Measurements from ENCODE around the gene SEL1L3.
"Not testable (repeated sequence)": the region's sequence is repeated elsewhere in the genome, so short reads cannot be mapped to it uniquely, and the experiment has no call there.

Gene SEL1L3

DNA sequence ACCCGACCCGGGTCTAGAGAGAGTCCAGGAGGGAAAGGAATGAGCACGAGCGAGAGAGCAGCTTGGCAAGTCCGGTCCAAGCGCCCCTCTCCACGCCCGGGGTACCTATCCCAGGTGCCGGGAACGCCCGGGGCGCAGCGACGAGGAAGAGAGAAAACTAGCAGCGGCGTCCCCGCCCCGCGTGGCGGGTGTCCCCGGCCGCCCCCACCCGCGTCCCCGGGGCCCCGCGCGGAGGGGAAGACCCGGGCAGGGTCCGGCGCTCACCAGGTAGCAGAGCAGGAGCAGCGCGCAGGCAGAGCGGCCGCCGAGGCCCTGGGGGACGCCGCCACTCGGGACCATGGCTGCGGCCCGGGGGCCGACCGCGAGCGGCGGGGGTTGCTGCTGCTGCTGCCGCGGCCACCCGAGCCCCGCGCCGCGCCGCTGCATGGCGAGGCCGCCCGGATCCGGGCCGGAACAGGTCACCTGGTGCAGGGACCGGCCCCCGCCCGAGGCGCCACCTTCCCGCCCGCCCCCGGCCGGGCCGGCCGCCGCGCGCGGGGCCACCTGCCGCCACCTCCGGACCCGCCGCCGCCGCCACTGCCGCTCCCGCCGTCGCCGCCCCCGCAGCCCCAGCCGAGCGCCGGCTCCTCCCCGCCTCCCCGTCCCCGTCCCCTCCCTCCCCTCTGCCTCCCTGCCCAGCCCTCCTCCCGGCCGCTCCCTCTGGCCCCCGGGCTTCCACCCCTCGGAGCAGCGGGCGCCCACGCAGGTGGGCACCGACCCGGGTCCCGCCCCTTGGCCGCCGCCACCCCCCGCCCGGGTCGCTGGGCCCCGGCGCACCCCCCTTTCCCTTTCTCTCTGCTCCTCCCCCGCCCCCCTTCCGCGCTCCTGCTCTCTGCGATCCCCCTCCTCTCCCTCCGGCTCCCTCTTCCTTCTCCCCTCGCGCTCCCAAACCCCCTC, at the start of gene SEL1L3:
Gene SEL1L3 (minus strand): TSS at position 578 of the 936 bp plus-strand sequence. CDS start 152 bp downstream, at position 426.
- Mint-ChIP-seq H3K27me3 (no peaks in the 10 kb centered on the region), H3K9me3 (no peaks in the 10 kb centered on the region), H3K27ac (peak within 1 kb of the TSS; percentile 94), H3K4me3 (peak within 1 kb of the TSS; percentile 98), H3K36me3 (peaks cover 30% of the 10 kb centered on the region), H3K4me1 (peaks cover 68% of the 10 kb centered on the region)
- peak; percentile 85 for ATAC-seq

DNA sequence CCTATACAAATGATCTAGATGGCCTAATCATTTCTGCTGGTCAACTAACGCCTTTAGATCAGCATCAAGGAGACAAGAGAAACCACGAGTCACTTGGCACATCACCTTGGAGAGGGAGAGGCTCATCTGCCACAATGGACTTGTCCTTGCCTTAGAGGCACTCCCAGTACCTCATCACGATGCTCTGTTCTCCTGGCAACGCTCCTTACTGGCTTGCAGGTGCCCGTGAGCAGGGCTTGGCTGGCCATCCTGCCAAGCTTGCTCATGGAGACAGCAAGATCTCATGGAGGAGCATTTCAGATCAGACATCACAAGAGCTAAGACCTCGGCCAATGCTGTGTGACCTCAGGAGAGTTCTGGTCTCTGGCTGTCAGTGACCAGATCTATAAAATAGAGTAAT, 48.6 kb upstream of the SEL1L3 start:
- Mint-ChIP-seq H3K27me3 (no peaks in the 10 kb centered on the region), H3K36me3 (peaks cover 18% of the 10 kb centered on the region), H3K27ac (no peak overlapping the region), H3K4me1 (peaks cover 52% of the 10 kb centered on the region), H3K9me3 (peaks cover 6% of the 10 kb centered on the region), H3K4me3 (no peak overlapping the region)
- ATAC-seq = no peak

DNA sequence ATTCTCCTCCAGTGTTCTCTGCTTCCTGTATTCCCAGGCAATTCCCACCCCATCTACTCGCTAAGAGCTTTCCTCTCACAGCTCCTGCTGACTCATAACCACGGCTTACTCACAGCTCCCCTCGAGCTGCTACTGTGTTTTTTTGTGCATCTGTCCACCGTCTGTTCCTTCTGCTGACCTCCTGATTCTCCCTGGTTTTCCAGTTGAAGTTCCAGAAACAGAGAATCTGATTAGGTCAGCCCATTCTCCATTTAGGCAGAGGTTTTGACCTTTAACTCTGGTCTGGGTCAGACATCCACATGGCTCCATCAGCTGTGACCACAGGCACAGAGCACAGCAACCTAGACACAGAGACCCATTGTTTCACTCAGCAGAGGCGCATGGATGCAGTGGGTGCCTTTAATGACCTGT, 45.7 kb upstream of the SEL1L3 start:
- Mint-ChIP-seq H3K36me3 (peaks cover 27% of the 10 kb centered on the region), H3K27ac (peak overlapping the region; percentile 56), H3K27me3 (no peaks in the 10 kb centered on the region), H3K4me3 (no peak overlapping the region), H3K9me3 (peaks cover 6% of the 10 kb centered on the region), H3K4me1 (peaks cover 65% of the 10 kb centered on the region)
- ATAC-seq = no peak

DNA sequence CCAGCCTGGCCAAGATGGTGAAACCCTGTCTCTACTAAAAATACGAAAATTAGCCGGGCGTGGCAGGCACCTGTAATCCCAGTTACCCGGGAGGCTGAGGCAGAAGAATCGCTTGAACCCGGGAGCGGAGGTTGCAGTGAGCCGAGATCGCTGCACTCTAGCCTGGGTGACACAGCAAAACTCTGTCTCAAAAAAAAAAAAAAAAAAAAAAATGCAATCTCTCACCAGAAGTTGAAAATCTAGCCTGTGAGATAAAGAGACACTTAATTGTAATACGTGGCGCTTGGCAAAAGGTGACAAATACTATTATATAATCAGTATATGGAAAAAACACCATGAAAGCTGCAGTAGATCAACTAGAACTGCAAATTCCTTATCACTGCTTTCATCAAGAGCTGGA, 43.3 kb upstream of the SEL1L3 start:
- Mint-ChIP-seq H3K36me3 (peaks cover 27% of the 10 kb centered on the region), H3K27ac (peak overlapping the region; percentile 93), H3K4me1 (peaks cover 57% of the 10 kb centered on the region)
- H3K9me3 Mint-ChIP-seq, H3K27me3 Mint-ChIP-seq, H3K4me3 Mint-ChIP-seq, ATAC-seq: not testable (repeated sequence)

DNA sequence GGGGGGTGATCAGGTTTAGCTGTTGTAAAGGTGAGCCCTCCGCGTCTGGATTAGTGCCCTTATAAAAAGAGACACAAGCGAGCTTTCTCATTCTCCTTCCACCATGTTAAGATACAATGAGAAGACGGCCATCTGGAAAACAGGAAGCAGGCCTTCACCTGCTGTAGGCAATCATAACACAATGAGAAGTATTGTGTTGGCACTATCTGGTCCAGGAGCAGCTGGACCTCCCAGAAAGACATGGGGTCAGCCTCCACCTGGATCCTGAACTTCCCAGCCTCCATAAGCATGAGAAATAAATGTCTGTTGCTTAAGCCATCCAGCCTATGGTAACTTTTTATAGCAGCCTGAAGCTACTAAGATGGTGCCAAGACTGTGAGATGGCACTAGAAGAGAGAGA, 42.6 kb upstream of the SEL1L3 start:
- H3K4me1 Mint-ChIP-seq = peaks cover 59% of the 10 kb centered on the region
- H3K9me3 Mint-ChIP-seq = peaks cover 6% of the 10 kb centered on the region
- H3K36me3 Mint-ChIP-seq = peaks cover 27% of the 10 kb centered on the region
- H3K27ac Mint-ChIP-seq = peak overlapping the region; percentile 93
- peak overlapping the region; percentile 21 for H3K4me3 Mint-ChIP-seq
- ATAC-seq = no peak
- no peaks in the 10 kb centered on the region for H3K27me3 Mint-ChIP-seq

DNA sequence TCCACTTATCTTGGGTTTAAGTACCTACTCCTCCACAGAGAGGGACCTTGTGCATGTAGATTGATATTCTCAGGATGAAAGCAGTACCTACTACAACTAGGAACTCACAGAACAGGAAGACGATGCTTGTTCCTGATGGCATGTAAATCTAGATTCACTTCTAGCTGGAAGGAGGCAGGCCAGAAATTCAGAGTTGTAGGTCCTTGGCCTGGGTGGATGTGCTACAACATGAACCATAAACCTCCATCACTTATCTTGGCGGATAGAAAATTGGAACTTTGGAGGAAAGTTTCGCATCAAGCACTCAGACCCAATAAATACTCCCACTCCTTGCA, 41.9 kb upstream of the SEL1L3 start:
- Mint-ChIP-seq H3K36me3 (peaks cover 22% of the 10 kb centered on the region), H3K27ac (peak overlapping the region; percentile 93), H3K9me3 (peaks cover 6% of the 10 kb centered on the region), H3K4me3 (peak overlapping the region; percentile 21), H3K4me1 (peaks cover 66% of the 10 kb centered on the region), H3K27me3 (no peaks in the 10 kb centered on the region)
- ATAC-seq = peak; percentile 65

DNA sequence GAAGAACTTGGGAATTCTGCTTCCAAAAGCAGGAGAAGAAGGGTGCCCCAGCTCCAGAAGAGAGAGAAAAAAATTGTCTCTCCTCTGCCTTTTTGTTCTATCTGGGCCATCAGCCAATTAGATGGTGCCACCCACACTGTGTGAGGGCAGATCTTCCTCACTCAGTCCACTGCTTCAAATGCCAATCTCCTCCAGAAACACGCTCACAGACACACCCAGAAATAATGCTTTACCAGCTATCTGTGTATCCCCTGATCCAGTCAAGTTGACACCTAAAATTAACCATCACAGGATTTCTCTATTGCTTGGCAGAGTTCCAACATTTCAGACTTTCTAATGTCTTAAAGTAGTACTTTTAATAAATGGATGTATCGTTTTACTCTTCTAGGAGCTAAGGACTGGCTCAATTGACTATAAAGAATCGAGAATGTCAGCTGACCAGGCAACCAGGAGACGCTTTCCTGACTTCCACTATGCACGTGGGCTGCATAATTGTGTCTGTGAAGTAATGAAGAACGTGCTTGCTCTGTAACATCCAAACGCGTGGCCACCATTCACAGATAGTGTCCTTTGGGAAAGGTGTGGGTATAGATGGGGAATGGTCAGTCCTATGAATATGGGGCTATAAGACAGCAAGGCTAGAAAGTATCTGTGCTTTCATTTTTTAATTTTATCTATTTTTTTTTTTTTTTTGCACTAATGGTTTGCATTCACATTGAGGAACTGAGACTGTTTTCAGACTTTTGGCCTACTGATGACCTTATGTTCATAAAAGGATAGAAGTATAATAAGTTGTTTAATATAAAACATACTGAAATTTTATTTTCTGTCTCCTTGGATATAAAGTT, 41.3 kb upstream of the SEL1L3 start:
- H3K27me3 Mint-ChIP-seq = no peaks in the 10 kb centered on the region
- peaks cover 65% of the 10 kb centered on the region for H3K4me1 Mint-ChIP-seq
- H3K4me3 Mint-ChIP-seq = peak overlapping the region; percentile 33
- peak; percentile 79 for ATAC-seq
- H3K27ac Mint-ChIP-seq = peak overlapping the region; percentile 93
- peaks cover 4% of the 10 kb centered on the region for H3K9me3 Mint-ChIP-seq
- peaks cover 18% of the 10 kb centered on the region for H3K36me3 Mint-ChIP-seq

DNA sequence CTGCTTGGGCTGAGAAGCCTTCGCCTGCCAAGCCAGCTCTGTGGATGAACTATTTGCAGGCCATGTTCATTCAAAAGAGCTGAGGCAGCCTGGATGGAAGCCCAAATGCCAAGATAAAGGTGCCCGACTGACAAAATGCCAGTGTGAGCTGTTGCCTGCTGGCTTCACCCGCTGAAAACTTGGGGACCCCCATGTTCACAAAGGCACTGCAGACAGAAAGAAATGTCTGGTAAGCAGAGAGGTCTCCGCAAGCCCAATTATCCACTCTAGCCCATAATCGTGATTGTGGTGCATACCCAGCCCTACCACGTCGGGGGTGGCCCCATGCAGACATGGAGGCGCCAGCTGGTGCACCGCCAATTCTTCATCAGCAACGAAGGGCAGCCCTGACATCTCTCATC, 38.2 kb upstream of the SEL1L3 start:
- Mint-ChIP-seq H3K27ac (no peak overlapping the region), H3K27me3 (no peaks in the 10 kb centered on the region), H3K4me1 (peaks cover 54% of the 10 kb centered on the region), H3K4me3 (no peak overlapping the region), H3K36me3 (peaks cover 16% of the 10 kb centered on the region), H3K9me3 (no peaks in the 10 kb centered on the region)
- no peak for ATAC-seq

DNA sequence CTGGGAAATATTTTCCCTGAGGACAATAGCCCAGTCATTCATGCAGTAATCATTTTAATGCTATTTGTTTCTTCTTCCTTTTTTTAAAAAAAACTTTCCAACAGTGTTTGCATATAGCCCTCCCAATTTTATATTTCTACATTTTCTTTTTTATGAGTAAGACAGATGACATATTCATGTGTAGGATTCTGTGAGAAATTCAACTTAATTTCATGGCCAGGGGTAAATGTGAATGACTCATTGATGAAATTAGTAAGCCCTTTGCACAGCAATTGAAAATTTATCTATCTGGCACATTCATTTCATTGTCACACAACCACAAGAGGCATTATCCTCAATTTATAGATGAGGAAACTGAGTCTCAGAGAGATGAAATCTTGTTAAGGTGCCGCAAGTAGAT, 37.5 kb upstream of the SEL1L3 start:
- Mint-ChIP-seq H3K27me3 (no peaks in the 10 kb centered on the region), H3K36me3 (peaks cover 22% of the 10 kb centered on the region), H3K4me3 (no peak overlapping the region), H3K9me3 (no peaks in the 10 kb centered on the region), H3K27ac (no peak overlapping the region), H3K4me1 (peaks cover 52% of the 10 kb centered on the region)
- no peak for ATAC-seq

DNA sequence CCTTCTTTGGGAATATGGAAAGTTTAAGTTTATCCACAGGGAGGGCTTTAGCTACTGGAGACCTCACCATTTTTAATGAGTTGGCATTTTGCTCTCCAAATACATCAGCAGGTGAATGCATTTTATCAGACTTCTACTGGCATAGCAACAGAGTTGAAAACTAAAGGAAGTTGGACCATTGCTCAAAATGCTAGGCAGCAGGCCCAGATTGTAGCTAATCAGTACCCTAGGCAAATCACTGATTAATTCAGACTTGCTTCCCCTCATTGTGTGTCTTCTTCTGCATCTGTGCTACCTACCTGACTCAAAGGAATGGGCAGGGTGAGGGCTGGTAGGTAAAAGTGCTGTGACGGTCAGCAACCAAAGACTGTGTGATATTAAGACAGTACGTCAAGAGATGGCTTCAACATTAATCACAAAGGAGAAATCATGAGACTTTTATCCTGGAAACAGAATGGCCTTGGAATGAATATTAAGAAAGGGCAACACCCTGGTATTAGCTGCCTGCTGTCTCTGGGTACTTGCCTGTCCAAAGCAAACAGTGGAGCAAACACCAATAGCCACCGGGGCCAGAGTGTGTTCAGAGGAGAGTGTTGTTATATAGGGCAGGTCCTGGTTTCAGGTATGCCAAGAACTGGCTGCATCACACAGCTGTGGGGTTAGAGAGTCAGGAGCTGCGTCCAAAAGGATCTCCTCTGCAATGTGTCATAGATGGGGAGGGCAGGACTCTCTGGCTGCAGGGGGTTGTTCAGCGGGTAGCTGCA, 34.2 kb upstream of the SEL1L3 start:
- Mint-ChIP-seq H3K27me3 (no peaks in the 10 kb centered on the region), H3K27ac (no peak overlapping the region), H3K36me3 (peaks cover 19% of the 10 kb centered on the region), H3K4me1 (peaks cover 28% of the 10 kb centered on the region), H3K4me3 (no peak overlapping the region), H3K9me3 (no peaks in the 10 kb centered on the region)
- ATAC-seq = no peak

DNA sequence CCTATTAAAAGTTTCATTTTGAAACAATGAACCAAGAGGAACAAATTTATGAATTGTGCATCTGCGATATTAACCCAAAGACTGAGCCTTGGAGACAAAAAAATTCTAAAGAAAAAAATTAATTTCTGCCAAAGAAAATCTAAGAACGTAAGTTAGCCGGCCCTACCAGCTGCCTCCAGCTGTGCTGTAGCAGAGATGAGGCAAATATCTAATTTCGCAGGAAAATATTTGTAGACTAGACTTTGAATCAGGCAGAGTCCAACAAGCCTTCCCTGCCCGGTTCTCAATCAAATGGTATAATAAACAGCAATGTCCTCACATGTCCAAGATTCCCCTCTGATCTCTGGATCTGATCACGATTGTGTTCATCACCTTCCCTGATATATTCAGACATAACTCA, 30.0 kb upstream of the SEL1L3 start:
- Mint-ChIP-seq H3K4me1 (peaks cover 22% of the 10 kb centered on the region), H3K36me3 (peaks cover 30% of the 10 kb centered on the region), H3K4me3 (no peak overlapping the region), H3K9me3 (no peaks in the 10 kb centered on the region), H3K27me3 (no peaks in the 10 kb centered on the region), H3K27ac (no peak overlapping the region)
- ATAC-seq = no peak

DNA sequence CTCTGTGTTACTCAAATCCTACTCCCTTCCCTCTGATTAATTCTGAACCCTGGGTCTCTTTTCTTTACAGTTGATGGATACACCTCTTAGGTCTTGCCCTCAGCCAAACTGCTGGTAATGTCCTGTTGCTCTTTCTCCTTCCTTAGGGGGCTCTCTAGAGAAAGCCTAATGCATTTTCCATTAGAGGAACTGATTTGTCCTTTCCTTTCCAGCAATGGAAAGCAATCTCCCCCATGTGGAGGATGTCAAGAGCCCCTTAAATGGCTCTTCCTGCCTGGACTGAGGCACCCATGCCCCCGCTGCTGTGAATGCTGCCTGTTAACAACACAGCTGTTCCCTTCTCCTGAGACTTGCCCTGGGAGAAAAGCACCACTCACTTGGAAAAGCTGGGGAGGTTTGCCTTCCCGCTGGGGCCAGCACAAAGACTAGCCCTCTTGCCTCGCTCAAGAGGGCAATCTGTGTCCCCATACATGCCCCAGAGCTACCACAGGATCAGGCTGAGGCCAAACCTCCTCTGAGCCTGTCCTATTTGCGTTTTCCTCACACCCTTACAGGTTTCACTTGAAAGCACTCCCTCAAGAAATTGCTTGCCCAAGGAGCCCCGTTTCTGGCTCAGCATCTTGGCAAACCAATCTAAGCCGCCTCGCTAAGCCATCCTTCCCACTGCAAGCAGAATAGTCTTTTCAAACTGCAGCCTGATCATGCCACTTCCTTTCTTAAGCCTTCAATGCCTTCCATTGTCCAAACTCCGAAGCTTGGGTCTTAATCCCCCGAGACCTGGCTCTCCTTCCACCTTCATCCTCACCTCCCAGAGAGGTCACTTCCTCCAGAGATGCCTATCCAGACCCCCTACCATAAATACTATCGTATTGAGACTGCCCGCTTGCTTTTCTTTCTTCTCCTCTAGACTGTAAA, 28.0 kb upstream of the SEL1L3 start:
- no peak for ATAC-seq
- Mint-ChIP-seq H3K4me1 (peaks cover 20% of the 10 kb centered on the region), H3K9me3 (no peaks in the 10 kb centered on the region), H3K27me3 (no peaks in the 10 kb centered on the region), H3K4me3 (no peak overlapping the region), H3K27ac (peak overlapping the region; percentile 1), H3K36me3 (peaks cover 31% of the 10 kb centered on the region)

DNA sequence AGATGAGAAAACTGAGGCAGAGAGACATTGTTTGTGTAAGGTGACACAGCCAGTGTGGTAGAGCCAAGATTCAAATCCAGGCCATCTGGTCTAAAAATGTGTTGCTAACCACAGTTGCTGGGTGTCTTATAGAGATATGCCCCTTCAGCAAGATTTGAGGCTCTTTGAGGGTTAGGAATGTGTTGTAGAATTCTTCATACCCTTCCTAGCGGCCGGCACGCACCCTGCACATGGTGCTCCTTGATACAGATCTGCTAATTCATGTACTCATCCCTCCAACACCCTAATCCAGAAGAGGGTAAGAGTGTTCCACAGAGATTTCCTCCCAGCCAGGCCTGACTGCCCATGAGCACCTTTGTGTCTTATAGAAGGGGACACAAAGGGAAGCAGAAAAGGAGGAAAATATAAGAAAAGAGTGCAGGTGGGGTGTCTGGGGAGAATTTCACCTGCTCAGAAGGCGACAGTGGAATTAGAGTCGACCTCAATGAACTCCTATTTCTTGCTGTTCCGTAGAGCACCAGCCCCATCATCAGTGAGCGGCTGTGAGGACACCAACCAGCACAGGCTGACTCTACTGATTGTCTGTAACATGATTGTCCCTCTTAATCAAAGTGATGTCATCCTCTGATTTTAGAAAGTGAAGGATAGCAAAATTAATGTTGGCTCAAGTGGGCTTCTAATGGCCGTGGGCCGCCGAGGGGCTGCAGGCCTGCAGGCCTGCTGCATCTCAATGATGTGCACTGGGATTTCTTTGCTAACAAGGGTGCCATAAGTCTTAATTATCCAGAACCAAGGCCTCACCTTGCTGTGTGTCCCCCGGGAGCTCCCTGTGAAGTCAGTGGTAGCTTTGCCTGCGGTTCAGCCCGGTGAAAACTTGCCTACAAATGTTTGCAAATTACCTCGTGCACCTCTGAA, 27.1 kb upstream of the SEL1L3 start:
- Mint-ChIP-seq H3K27ac (no peak overlapping the region), H3K27me3 (no peaks in the 10 kb centered on the region), H3K36me3 (peaks cover 21% of the 10 kb centered on the region), H3K9me3 (no peaks in the 10 kb centered on the region), H3K4me1 (peaks cover 15% of the 10 kb centered on the region), H3K4me3 (no peak overlapping the region)
- ATAC-seq = no peak

All from stimulated activated memory B cell treated with anti-CD40 and anti-IgM and Interleukin-4, amounts not matched to agents 10 μg/mL and 1 μg/mL and 100 μg/mL, for 72 hours (primary cell).